Stimulated activated CD4-positive, alpha-beta T cell treated with anti-CD3 and anti-CD28 coated beads, Interleukin-1b, Interleukin-23, amount 100 ng/mL, for 48 hours (primary cell): ENCODE data around the gene ELMO1.

ENCODE experiments used
- DNase-seq: peaks from one replicate; pipeline ENCODE4 v3.0.0-alpha.2; 2020

ELMO1 gene

DNA sequence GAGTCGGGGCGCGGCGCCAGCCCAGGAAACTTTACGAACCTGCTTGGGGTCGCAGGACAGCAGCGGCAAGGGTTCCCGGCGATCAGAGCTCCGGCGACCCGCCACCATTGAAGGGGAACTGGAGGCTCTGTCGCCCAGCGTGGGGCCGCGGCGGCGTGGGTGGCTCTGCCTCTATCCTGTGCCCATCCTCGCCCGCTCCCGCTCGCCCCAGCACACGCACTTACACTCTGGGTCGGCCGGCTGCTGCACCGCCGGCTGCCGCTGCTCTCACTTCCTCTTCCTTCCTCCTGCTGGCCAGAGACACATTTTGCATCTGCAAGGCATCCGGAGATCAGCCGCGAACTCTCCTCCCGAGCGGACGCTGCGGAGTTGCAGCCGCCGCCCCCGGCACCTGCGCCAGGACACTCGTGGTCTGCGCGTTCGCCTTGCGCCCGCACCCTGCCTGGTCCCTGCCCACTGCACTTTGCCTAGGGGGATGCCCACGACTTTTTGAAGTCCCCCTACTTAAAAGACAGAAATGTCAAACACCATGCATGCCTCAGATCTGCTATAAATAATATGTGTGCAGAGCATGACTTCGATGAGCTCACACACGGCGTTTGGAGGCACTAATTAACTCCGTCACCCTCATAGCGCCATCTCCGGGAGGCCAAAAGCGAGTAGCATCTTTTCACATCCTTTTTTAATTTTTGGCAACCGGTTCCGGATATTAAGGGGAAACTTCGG lies at the start of gene ELMO1:
ELMO1 (minus strand) TSS at position 229 of the 726 bp plus-strand sequence. CDS start 106,174 bp downstream, outside the sequence.
- DNase-seq: peak; percentile 83

- DNase-seq: no peak
These were observed 48.9 kb upstream of the ELMO1 start for GRCh38 chr7:37497576-37497975.

- DNase-seq: no peak
These were observed 47.0 kb upstream of the ELMO1 start for GRCh38 chr7:37495574-37496184.

GRCh38 chr7:37494926-37495325 lies 46.3 kb upstream of the ELMO1 start:
- DNase-seq: no peak

GRCh38 chr7:37493810-37494209 lies 45.1 kb upstream of the ELMO1 start:
- no peak for DNase-seq

DNA sequence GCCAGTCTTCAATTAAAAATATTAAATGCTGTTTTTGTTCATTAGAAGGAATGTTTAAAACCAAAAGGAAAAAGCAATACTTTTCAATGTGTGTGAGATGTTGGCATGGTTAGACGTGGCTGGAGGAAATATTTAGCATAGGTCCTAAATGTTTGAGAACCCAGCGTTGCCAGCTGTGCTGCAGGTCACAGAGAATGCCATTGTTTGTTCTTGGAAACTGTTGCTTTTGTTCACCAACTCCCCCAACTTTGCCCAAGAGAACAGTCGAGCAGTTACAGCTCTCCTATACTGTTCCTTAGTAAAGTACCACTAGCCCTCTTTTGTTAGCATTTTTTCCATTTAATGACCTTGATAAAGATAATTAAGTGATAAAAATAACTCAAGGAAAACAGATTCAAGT lies 44.5 kb upstream of the ELMO1 start:
- no peak for DNase-seq

GRCh38 chr7:37491919-37492694 lies 43.4 kb upstream of the ELMO1 start:
- no peak for DNase-seq

DNA sequence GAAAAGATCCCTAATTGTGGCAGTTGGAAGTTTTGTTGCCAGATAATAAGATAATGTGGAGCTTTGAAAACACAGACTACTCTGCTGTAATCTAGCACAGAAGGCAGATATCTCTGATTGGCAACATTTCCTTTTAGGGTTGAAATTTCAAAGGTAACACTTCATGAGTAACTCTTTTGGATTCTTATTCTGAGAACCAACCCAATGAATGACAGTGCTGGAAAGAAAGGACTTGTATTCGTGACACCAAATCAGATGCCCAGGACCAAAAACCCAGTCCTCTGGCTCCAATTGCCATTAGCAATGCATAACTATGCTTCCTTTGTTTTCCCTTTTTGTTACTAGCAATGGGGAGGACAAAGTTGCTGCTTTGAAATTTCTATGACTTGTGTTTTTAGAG lies 41.0 kb upstream of the ELMO1 start:
- no peak for DNase-seq

DNA sequence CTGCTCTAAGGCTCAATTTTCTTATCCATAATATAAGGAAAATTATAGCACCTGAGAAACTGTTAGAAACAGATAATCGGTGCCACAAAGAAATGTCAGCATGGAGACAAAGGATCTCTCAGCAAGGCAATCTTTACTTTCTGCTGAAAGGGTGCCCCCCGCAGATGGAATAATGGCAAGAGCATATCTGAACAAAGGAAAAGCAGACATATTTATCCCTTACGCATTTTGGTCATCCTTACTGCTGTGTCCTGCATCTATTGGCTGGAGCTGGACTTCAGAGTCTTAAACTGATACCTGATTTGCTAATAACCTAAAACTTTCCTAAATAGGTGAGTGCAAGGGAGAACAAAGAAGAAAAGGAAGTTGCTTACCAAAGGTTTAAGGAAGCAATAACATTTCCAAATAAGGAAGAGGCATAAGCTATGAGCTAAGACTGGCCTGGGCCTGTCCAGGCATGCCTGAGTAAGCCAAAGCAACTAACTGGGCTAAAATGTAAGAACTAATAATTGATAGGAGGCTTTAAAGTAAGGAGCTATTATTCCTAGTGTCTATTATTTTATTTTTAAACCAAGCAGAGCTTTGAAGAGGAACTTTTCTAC lies 39.6 kb upstream of the ELMO1 start:
- no peak for DNase-seq

GRCh38 chr7:37484426-37485073 lies 35.9 kb upstream of the ELMO1 start:
- DNase-seq: no peak

GRCh38 chr7:37483627-37484026 lies 35.0 kb upstream of the ELMO1 start:
- DNase-seq: no peak

GRCh38 chr7:37482953-37483352 lies 34.3 kb upstream of the ELMO1 start:
- DNase-seq: no peak

DNA sequence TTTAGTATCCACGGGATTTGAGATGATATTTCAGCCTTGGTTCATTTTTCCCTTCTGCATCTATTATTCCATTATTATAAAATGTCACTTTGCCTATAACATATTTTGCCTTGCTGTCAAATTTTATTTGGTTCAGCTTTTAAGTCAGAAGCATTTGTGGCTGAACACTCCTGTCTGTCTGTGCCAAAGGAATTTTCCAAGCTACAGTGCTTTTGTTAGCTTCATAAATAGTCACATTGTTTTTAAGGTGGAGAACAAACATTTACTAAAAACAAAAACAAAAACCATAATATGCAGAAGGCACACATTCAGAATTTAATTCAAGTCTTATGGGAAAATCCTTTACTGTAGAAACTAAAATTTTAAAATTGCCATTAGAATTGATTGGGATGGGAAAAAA lies 33.8 kb upstream of the ELMO1 start:
- no peak for DNase-seq

DNA sequence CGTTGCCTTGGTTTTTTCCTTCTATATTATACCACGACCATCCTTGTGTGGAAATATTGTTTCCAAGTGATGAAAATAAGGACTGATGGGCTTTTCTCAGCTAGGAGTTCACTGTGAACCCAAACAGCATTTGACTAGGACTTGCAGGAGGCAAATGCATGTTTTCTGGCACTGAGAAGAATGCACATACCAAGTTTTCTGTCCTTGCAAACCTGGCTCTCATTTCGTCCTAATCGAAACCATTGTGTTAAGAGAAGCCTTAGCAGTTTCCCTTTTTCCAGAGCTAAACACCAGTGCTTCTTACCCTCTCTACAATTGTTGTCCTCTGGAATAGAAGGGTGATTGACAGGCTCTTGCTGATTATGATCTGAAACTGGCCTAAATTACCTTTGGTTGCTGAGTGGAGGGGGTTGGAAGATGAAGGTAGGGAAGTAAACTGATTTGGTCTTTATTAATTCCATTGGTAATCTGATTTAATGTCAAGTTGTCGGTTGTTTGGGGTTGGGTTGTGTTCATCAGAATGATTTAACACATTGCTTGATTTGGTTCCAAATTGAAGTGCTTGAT lies 33.1 kb upstream of the ELMO1 start:
- no peak for DNase-seq

DNA sequence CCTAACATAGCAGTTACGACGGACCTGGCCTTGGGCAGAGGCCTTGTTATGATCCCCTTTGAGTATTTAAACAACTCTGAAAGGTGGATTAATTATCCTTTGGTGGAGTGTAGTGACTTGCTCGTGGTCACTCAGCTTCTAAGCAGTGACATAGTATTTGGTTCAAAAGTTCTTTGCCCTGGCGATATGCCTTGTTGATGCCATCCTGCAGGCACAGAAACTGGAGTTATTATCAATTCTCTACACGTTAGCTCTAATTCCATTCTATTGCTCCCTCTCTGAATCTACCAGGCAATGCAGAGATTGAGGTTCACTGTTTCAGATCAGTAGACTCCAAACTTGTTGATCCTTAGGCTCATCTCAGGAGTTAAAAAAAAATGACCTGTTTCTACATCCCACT lies 32.5 kb upstream of the ELMO1 start:
- no peak for DNase-seq

- no peak for DNase-seq
These were observed 31.7 kb upstream of the ELMO1 start for GRCh38 chr7:37480041-37481031.

- no peak for DNase-seq
These were observed 28.3 kb upstream of the ELMO1 start for GRCh38 chr7:37476881-37477450.

DNA sequence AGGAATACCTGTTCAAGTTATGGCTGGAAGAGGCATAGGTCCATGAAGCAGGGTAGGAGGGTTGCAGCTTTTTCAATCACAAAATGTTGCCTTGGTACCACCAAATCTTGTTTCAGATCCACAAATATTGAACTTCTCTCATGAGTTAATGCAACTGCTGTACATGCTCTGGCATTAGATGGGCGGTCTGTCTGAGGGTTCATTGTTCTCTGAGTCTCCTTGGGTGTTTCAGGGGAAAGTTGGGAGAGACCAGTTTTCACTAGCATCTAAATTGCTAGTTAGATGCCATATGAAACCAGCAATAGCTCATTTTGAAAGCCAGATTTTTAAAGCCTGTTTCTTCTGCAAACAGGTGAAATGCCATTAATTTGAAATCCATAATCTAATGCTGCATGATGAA lies 27.8 kb upstream of the ELMO1 start:
- DNase-seq: no peak

DNA sequence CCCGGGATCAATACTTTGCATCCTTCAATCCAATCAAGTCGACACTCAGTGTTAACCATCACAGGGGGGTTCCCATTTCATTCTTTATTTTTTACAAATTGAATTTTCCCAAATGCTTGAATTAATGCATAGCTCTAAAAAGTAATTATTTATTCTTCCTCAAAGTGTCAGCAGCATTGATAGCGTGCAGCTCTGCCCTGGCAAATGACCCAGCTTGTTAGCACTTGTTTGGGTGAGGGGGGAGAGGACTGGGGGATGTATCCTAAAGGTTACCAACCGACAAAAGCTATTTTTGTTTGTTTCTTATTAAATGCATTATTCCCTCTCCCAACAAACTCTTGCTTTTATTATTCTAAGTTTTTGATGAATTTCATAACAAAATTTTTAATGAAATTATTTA lies 27.0 kb upstream of the ELMO1 start:
- DNase-seq: no peak

GRCh38 chr7:37471619-37472018 lies 23.0 kb upstream of the ELMO1 start:
- DNase-seq: no peak

DNA sequence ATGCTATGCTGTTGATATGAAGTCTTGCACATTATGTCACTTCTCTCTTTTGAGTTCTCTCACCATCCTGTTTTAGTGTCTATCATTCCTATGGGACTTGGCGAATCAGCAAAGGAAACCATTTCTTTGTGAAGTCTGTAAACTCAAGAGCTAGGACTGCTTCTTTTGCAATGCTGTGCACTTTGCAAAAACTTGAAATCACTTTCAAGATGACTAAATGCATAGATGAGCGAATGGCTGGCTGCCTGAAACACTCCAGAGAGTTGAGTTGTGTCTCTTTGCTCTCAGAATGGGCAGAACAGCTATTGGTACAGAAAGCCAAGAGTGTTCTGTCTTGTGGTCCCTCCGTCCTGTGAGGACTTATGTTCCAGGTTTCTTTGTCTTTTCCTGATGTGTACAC lies 18.3 kb upstream of the ELMO1 start:
- no peak for DNase-seq
